GM18499 (cell line): ENCODE measurements around the gene WDR1.

Source experiments
- ATAC-seq: cut with Tn5 transposase; IDR thresholded peaks from one replicate; pipeline ENCODE4 v1.9.1; 2021; ENCODE audit warnings: moderate number of reproducible peaks; ENCODE audit not compliant: insufficient read depth, unreplicated experiment

WDR1 gene

GRCh38 chr4:10116569-10117358, at the start of gene WDR1:
TSS of gene WDR1 (minus strand) at chr4:10116799. CDS start at chr4:10116666, 133 bp downstream.
- peak; percentile 66 for ATAC-seq

GRCh38 chr4:10164877-10165283, 48.3 kb upstream of the WDR1 start:
- no peak for ATAC-seq

GRCh38 chr4:10163296-10163695, 46.7 kb upstream of the WDR1 start:
- no peak for ATAC-seq

GRCh38 chr4:10162341-10163000, 45.9 kb upstream of the WDR1 start:
- no peak for ATAC-seq

- no peak for ATAC-seq
Observed at GRCh38 chr4:10161840-10162239, 45.2 kb upstream of the WDR1 start.

GRCh38 chr4:10161146-10161545, 44.5 kb upstream of the WDR1 start:
- ATAC-seq, result no peak

- ATAC-seq, result no peak
Observed at GRCh38 chr4:10160281-10160856, 43.8 kb upstream of the WDR1 start.

GRCh38 chr4:10159671-10160070, 43.1 kb upstream of the WDR1 start:
- ATAC-seq, result no peak

- no peak for ATAC-seq
Observed at GRCh38 chr4:10158333-10158942, 41.8 kb upstream of the WDR1 start.

GRCh38 chr4:10157478-10158332, 41.1 kb upstream of the WDR1 start:
- ATAC-seq, result peak; percentile 78

GRCh38 chr4:10154241-10154640, 37.6 kb upstream of the WDR1 start:
- ATAC-seq, result no peak

- ATAC-seq, result no peak
Observed at GRCh38 chr4:10153161-10153560, 36.6 kb upstream of the WDR1 start.

- ATAC-seq, result peak; percentile 46
Observed at GRCh38 chr4:10151182-10151581, 34.6 kb upstream of the WDR1 start.

GRCh38 chr4:10144966-10145365, 28.4 kb upstream of the WDR1 start:
- ATAC-seq, result no peak

- ATAC-seq, result no peak
Observed at GRCh38 chr4:10144479-10144878, 27.9 kb upstream of the WDR1 start.

- ATAC-seq, result no peak
Observed at GRCh38 chr4:10143171-10143570, 26.6 kb upstream of the WDR1 start.

GRCh38 chr4:10140866-10141759, 24.5 kb upstream of the WDR1 start:
- no peak for ATAC-seq

GRCh38 chr4:10139518-10139917, 22.9 kb upstream of the WDR1 start:
- no peak for ATAC-seq

GRCh38 chr4:10135260-10135659, 18.7 kb upstream of the WDR1 start:
- no peak for ATAC-seq
